ENCODE results near the gene OVAAL. TPM values are rescaled to one million over a fixed set of nuclear protein-coding genes. Genes with fewer than 3 reads are reported as not detected.

The OVAAL gene
- total and polyA plus RNA-seq, 9 of the 15 experiments (the other 6 are each of a cell fraction or from before 2014, with no cell fraction given) = 0.04 to 0.18 (median 0.08) TPM; not detected in 4

GRCh38 chr1:180611016-180611930 lies 52.5 kb downstream of the OVAAL start (continued):
- peak; percentile 95 for TF ChIP-seq ZNF592 (IDR thresholded peaks at IDR 0.05)
- TF ChIP-seq NR2C2 (CRISPR knock-in tag; IDR thresholded peaks at IDR 0.05) = no peak
- peak; percentile 79 for TF ChIP-seq NR2C2 (tag; IDR thresholded peaks at IDR 0.05)
- TF ChIP-seq OTX1 (CRISPR knock-in tag; IDR thresholded peaks at IDR 0.05) = no peak
- peak in 1 of 2 experiments; percentile 57; a peak in 2 of 4 replicates for TF ChIP-seq KDM1A (IDR thresholded peaks at IDR 0.05)
- 0 out of 2 replicates have a peak, but pooled peaks have one; percentile 18 for TF ChIP-seq ZNF695 (CRISPR knock-in tag; IDR thresholded peaks at IDR 0.05)
- peak in 1 of 2 experiments; percentile 52; a peak in 1 of 4 replicates for TF ChIP-seq ZNF639 (CRISPR knock-in tag; conservative IDR thresholded peaks at IDR 0.05 in 1 of 2, IDR thresholded peaks at IDR 0.05 in 1 of 2)
- no peak for TF ChIP-seq ZNF212 (CRISPR knock-in tag; IDR thresholded peaks at IDR 0.05)
- TF ChIP-seq CC2D1A (IDR thresholded peaks at IDR 0.05) = peak; percentile 58; the same call in 1 of the 2 replicates
- TF ChIP-seq ZBTB9 (CRISPR knock-in tag; IDR thresholded peaks at IDR 0.05) = peak; percentile 77; the same call in 1 of the 2 replicates
- TF ChIP-seq ZFP1 (CRISPR knock-in tag; IDR thresholded peaks at IDR 0.05) = no peak
- peak; percentile 15 for TF ChIP-seq NFYB (IDR thresholded peaks at IDR 0.05; ENCODE audit: extremely low read depth, insufficient read length)
- TF ChIP-seq MTA2 (IDR thresholded peaks at IDR 0.05; ENCODE audit: low read depth) = peak; percentile 56; the same call in 1 of the 2 replicates
